PC-3 (cell line): ENCODE results near the gene EPB41. TPM values are rescaled to one million over a fixed set of nuclear protein-coding genes. Genes with fewer than 3 reads are reported as not detected.
"Not testable (repeated sequence)": the region's sequence is repeated elsewhere in the genome, so short reads cannot be mapped to it uniquely, and the experiment has no call there.

Experiments used
- ATAC-seq: fragments of 200-7000 bp; cut with Tn5 transposase; 2 replicates; pipeline ENCODE4 v1.9.1; 2020; ENCODE audit warnings: mild to moderate bottlenecking, moderate library complexity
- BruUV-seq: library from RNA; stranded (reverse); fragments of 400-500 nt; replicated peaks from 2 replicates; lab custom pipeline; 2021; lab: Mats Ljungman, UMichigan
- CTCF ChIA-PET: fragments of 300-600 bp; sonication (Branson Sonifier 250); formaldehyde crosslinking; loops from one replicate; lab custom pipeline; 2022; ENCODE audit warnings: antibody characterized with exemption; lab: Charles Lee
- POLR2A ChIA-PET: fragments of 300-600 bp; sonication (Branson Sonifier 250); formaldehyde crosslinking; loops from one replicate; lab custom pipeline; 2022; ENCODE audit warnings: antibody characterized with exemption; ENCODE audit not compliant: unreplicated experiment; lab: Charles Lee
- DNase-seq: peaks from one replicate; pipeline ENCODE4 v3.0.0-alpha.2; 2015
- H2AFZ ChIP-seq: fragments of 300-600 bp; sonication (generic); 2 replicates; pipeline ENCODE4 v1.6.0; 2016; ENCODE audit warnings: antibody characterized with exemption, low read length
- H3F3A ChIP-seq: fragments of 300-600 bp; sonication (generic); one replicate; pipeline ENCODE4 v1.6.0; 2017; ENCODE audit warnings: antibody characterized with exemption, low read length, control low read depth, mild to moderate bottlenecking; ENCODE audit not compliant: unreplicated experiment
- H3K27ac ChIP-seq: fragments of 300-600 bp; sonication (generic); 2 replicates; pipeline ENCODE4 v1.5.1; 2016; ENCODE audit warnings: mild to moderate bottlenecking, low read length
- H3K27me3 ChIP-seq: fragments of 300-600 bp; sonication (generic); 2 replicates; pipeline ENCODE4 v1.6.1; 2016; ENCODE audit warnings: low read length, mixed read lengths
- H3K36me3 ChIP-seq: fragments of 300-600 bp; sonication (generic); 2 replicates; pipeline ENCODE4 v1.6.1; 2016; ENCODE audit warnings: low read depth, mixed run types, low read length, mixed read lengths
- H3K4me1 ChIP-seq: fragments of 300-600 bp; sonication (generic); 2 replicates; pipeline ENCODE4 v1.5.1; 2016; ENCODE audit warnings: low read length; ENCODE audit not compliant: insufficient read depth
- H3K4me2 ChIP-seq: fragments of 300-600 bp; sonication (generic); 2 replicates; pipeline ENCODE4 v1.6.0; 2016; ENCODE audit warnings: low read length
- H3K4me3 ChIP-seq: fragments of 300-600 bp; sonication (generic); 2 replicates; pipeline ENCODE4 v1.5.1; 2016; ENCODE audit warnings: mild to moderate bottlenecking, low read length, mixed read lengths
- H3K79me2 ChIP-seq: fragments of 300-600 bp; sonication (generic); 2 replicates; pipeline ENCODE4 v1.6.1; 2017; ENCODE audit warnings: low read length, mixed read lengths
- H3K9ac ChIP-seq: fragments of 300-600 bp; sonication (generic); 2 replicates; pipeline ENCODE4 v1.6.0; 2016; ENCODE audit warnings: mild to moderate bottlenecking, low read length
- H3K9me2 ChIP-seq: fragments of 300-600 bp; sonication (generic); replicated peaks from 2 replicates; pipeline ENCODE4 v1.6.1; 2016; ENCODE audit warnings: mixed run types, low read length, mixed read lengths
- H3K9me3 ChIP-seq: fragments of 300-600 bp; sonication (generic); 2 replicates; pipeline ENCODE4 v1.6.1; 2016; ENCODE audit warnings: low read length, mixed read lengths
- H4K20me1 ChIP-seq: fragments of 300-600 bp; sonication (generic); 2 replicates; pipeline ENCODE4 v1.6.1; 2016; ENCODE audit warnings: low read length, mixed read lengths
- EZH2 ChIP-seq: fragments of 300-600 bp; sonication (generic); IDR thresholded peaks from one replicate; pipeline ENCODE4 v1.6.1; 2017; ENCODE audit warnings: antibody characterized with exemption, mild to moderate bottlenecking, low read length; ENCODE audit not compliant: unreplicated experiment
- EZH2phosphoT487 ChIP-seq: fragments of 300-600 bp; sonication (generic); IDR thresholded peaks from 2 replicates; pipeline ENCODE4 v1.6.1; 2018; ENCODE audit warnings: mild to moderate bottlenecking, antibody characterized with exemption, low read length, borderline replicate concordance
- intact Hi-C: fragments of 100-400 bp; cut with micrococcal nuclease; formaldehyde crosslinking; loops from 2 replicates; pipeline ENCODE4 v1.9.0; 2023
- total RNA-seq: library from RNA; depleted of rRNA; stranded (reverse); fragments of >200 nt; gene quantifications from 2 replicates; pipeline ENCODE4 v1.2.3, GENCODE V29; 2014
- TF ChIP-seq, protein P1 (sequence below): fragments of 300-600 bp; sonication (generic); conservative IDR thresholded peaks from 2 replicates; pipeline ENCODE4 v1.5.1; 2017; ENCODE audit warnings: antibody characterized with exemption, low read depth, mild to moderate bottlenecking, low read length

The EPB41 gene
- total RNA-seq, 1 experiment from 2014 or later: 44.9 TPM

DNA sequence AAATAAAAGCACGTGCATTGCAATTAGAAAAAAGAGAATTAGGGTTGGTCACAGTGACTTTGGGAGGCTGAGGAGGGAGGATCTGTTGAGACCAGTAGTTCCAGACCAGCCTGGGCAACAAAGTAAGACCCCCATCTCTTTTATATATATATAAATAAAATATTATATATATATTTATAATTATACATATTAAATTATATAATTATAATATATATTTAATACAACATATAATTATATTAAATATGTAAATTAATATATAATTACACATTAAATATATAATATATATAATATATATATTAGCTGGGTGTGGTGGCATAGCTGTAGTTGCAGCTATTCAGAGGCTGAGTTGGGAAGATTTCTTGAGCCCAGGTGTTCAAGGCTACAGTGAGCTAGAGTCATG is 186.1 kb downstream of the EPB41 start:
- H3K9me2 ChIP-seq: no peaks in the 10 kb centered on the region
- no peaks in the 10 kb centered on the region for H3K27me3 ChIP-seq
- H3K4me1 ChIP-seq: peaks cover 5% of the 10 kb centered on the region
- no peak overlapping the region for H3K9ac ChIP-seq
- no peak for DNase-seq
- BruUV-seq: no TSS peak
- no peaks in the 10 kb centered on the region for H4K20me1 ChIP-seq
- no peak for TF ChIP-seq EZH2phosphoT487
- no peak for TF ChIP-seq EZH2
- TF ChIP-seq, protein P1, sequence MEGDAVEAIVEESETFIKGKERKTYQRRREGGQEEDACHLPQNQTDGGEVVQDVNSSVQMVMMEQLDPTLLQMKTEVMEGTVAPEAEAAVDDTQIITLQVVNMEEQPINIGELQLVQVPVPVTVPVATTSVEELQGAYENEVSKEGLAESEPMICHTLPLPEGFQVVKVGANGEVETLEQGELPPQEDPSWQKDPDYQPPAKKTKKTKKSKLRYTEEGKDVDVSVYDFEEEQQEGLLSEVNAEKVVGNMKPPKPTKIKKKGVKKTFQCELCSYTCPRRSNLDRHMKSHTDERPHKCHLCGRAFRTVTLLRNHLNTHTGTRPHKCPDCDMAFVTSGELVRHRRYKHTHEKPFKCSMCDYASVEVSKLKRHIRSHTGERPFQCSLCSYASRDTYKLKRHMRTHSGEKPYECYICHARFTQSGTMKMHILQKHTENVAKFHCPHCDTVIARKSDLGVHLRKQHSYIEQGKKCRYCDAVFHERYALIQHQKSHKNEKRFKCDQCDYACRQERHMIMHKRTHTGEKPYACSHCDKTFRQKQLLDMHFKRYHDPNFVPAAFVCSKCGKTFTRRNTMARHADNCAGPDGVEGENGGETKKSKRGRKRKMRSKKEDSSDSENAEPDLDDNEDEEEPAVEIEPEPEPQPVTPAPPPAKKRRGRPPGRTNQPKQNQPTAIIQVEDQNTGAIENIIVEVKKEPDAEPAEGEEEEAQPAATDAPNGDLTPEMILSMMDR: no peak
- intact Hi-C loops: no loop called here
- H3K4me3 ChIP-seq: no peak overlapping the region
- ATAC-seq: no peak
- H3F3A ChIP-seq: no peaks in the 10 kb centered on the region
- no peak overlapping the region for H3K27ac ChIP-seq
- no peaks in the 10 kb centered on the region for H3K9me3 ChIP-seq
- no peak overlapping the region for H2AFZ ChIP-seq
- CTCF ChIA-PET: no interaction called here
- H3K79me2 ChIP-seq: no peaks in the 10 kb centered on the region
- H3K4me2 ChIP-seq: no peak overlapping the region
- H3K36me3 ChIP-seq: no peaks in the 10 kb centered on the region; the same call in 1 of the 2 replicates
- POLR2A ChIA-PET: no interaction called here

DNA sequence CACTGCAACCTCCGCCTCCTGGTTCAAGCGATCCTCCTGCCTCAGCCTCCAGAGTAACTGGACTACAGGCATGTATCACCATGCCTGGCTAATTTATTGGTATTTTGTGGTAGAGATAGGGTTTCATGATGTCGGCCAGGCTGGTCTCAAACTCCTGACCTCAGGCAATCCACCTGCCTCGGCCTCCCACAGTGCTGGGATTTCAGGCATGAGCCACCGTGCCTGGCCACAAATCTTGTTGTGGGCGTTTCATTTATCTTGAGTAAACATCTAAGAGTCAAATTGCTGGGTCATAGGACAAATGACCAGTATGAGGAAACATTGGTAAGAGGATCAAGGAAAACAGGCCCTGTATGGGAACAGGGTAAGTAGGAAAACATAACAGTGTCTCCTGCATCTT is 191.5 kb downstream of the EPB41 start:
- H2AFZ ChIP-seq: no peak overlapping the region
- BruUV-seq: no TSS peak
- H4K20me1 ChIP-seq: no peaks in the 10 kb centered on the region
- no peak overlapping the region for H3K9ac ChIP-seq
- ATAC-seq: peak; percentile 88
- no peaks in the 10 kb centered on the region for H3K36me3 ChIP-seq
- no peaks in the 10 kb centered on the region for H3F3A ChIP-seq
- H3K79me2 ChIP-seq: no peaks in the 10 kb centered on the region
- CTCF ChIA-PET: no interaction called here
- POLR2A ChIA-PET: no interaction called here
- no peaks in the 10 kb centered on the region for H3K9me3 ChIP-seq
- intact Hi-C loops: no loop called here
- TF ChIP-seq EZH2phosphoT487 (no peak), EZH2 (no peak)
- TF ChIP-seq, protein P1: no peak
- 0 out of 2 replicates have a peak overlapping the region, but pooled peaks have one; percentile 20 for H3K27ac ChIP-seq
- H3K4me3 ChIP-seq: no peak overlapping the region
- H3K4me1 ChIP-seq: peaks cover 8% of the 10 kb centered on the region
- H3K4me2 ChIP-seq: no peak overlapping the region
- no peaks in the 10 kb centered on the region for H3K9me2 ChIP-seq
- no peaks in the 10 kb centered on the region for H3K27me3 ChIP-seq
- peak; percentile 60 for DNase-seq

DNA sequence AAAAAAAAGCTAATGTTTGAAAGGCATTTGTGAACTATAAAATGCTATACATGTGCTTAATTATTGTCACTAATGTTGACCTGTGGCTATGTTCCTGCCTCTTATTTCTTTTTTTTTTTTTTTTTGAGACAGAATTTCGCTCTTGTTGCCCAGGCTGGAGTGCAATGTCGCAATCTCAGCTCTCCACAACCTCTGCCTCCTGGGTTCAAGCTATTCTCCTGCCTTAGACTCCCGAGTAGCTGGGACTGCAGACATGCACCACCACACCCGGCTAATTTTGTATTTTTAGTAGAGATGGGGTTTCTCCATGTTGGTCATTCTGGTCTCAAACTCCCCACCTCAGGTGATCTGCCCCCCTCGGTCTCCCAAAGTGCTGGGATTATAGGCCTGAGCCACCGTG is 193.7 kb downstream of the EPB41 start:
- H3K79me2 ChIP-seq, H3K27me3 ChIP-seq, H4K20me1 ChIP-seq, H3K4me3 ChIP-seq, BruUV-seq, H3K9me2 ChIP-seq, H3K9ac ChIP-seq, intact Hi-C loops, H3K9me3 ChIP-seq, DNase-seq, H3K36me3 ChIP-seq, ATAC-seq, CTCF ChIA-PET, H2AFZ ChIP-seq, H3K4me1 ChIP-seq, H3F3A ChIP-seq, H3K27ac ChIP-seq, POLR2A ChIA-PET, H3K4me2 ChIP-seq: not testable (repeated sequence)
